Activated CD4-positive, alpha-beta T cell treated with anti-CD3 and anti-CD28 coated beads, Interleukin-2, amount 50 U/mL, for 1 hour (primary cell): ENCODE data around the gene TMEM87A.
"Not testable (repeated sequence)": the region's sequence is repeated elsewhere in the genome, so short reads cannot be mapped to it uniquely, and the experiment has no call there.

Experiments
- DNase-seq: peaks from one replicate; pipeline ENCODE4 v3.0.0-alpha.2; 2020

The TMEM87A gene

DNA sequence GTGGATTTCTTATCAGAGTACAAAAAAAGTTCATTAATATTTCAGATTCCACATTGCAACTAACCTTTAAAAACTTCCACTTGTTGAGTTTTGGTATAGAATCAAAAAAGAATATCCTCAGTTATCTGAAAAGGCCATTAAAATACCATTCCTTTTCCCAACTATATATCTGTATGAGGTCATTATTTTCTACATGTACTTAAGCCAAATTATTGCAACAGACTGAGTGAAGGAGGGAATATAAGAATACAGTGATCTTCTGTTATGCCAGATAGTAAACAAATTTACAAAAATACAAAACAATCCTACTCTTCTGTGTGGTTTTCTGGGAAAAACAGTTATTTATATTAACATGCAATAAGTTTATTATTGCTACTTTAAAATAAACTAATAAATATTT lies 5.9 kb downstream of the TMEM87A start:
- DNase-seq, result no peak

DNA sequence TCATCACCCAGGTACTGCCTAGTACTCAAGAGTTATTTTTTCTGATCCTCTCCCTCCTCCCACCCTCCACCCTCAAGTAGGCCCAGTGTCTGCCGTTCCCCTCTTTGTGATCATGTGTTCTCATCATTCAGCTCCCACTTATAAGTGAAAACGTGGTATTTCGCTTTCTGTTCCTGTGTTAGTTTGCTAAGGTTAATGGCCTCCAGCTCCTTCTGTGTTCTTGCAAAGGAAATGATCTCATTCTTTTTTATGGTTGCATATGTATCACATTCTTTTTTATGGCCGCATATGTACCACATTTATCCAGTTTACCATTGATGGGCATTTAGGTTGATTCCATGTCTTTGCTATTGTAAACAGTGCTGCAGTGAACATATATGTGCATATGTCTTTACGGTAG lies 8.4 kb downstream of the TMEM87A start:
- DNase-seq, result no peak

DNA sequence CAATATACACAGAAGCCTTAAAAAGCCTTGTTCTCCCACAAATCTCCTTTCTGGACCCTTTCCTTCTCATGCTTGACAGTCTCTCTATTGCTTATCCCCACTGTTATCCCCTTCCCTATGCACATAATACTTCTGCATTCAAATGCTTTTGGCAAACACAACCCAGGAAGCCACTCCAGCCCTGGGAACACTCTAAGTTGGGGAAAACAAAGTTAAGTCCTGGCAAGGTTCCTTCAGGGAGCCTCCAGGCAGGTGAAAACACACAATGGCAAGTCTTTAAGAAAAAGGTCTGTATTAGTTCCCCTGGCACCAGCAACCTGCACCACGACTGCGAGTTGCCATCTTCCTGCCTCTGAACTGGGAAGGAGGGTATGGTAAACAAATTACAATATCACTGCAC lies 19.9 kb downstream of the TMEM87A start:
- no peak for DNase-seq

DNA sequence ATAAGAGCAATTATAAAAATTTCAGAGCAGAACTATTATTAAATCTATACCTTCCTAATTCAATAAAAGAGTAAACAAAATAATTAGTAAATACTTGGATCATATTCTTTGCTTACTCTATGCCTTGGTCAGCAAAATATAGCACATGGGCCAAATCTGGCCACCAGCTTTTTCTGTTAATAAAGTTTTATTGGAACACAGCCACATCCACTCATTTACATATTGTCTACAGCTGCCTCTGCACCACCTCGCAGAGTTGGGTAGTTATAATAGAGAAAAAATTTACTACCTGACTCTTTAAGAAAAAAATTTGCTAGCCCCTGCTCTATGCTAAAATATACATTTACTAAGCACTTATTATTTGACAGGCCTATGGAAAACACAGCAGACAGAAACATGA lies 32.4 kb downstream of the TMEM87A start:
- no peak for DNase-seq

DNA sequence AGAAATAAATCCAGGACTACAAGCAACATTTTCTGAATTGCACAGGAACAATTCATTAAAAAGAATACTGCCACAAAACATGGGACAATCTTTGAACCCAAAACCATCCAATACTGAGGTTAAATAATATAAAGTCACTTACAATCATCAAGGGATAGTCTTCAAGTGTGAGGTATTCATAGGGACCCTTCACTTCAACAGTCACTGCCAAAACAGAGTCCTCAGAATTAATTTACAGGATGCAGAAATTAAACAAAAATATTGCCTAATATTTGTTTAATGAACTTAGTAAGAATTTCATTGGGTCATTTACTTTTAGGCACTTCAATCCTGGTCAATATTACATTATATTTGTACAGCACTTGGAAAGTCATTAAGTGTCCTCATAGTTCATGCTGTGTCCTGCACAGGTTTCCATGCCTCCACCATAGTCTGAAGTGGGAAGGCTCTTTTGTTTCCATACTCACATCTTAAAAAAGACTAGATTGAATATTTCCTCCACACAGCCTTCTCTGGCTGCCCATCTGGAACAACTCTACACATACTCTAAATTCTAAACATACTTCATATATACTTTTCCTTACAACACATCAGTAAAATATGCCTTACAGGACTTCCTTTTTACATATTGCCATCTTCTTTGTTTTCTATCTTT lies 33.6 kb downstream of the TMEM87A start:
- no peak for DNase-seq

DNA sequence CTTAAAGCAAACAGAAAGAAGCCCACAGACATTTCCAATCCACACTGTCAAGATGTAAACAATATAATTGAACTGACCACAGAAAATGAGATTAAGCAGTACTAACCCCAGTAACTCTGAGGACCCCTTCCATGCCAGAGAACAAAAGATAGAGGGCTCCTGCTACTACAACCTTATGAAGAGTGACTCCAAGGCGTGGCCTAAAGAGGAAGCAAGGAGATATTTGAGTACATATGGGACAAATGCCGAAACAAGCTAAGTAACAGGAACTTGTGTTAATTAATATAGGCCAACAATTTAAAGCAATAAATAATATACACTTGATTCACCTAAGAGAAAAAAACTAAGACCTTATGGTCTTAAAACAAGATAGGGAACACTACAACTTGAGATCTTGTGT lies 40.1 kb downstream of the TMEM87A start:
- no peak for DNase-seq

DNA sequence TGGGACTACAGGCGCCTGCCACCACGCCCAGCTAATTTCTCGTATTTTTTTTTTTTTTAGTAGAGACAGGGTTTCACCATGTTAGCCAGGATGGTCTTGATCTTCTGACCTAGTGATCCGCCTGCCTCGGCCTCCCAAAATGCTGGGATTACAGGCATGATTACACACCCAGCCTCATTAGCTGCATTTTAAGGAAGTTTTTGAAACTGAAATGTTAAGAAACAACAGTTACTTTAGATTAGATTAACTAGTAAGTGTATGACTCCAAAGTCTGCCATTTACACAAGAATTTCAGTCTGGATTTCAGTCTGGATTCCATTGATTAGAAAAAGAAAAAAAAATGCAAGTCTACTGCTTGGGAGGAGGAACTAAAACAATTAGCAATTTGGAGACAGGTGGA lies 40.6 kb downstream of the TMEM87A start:
- DNase-seq, result no peak

DNA sequence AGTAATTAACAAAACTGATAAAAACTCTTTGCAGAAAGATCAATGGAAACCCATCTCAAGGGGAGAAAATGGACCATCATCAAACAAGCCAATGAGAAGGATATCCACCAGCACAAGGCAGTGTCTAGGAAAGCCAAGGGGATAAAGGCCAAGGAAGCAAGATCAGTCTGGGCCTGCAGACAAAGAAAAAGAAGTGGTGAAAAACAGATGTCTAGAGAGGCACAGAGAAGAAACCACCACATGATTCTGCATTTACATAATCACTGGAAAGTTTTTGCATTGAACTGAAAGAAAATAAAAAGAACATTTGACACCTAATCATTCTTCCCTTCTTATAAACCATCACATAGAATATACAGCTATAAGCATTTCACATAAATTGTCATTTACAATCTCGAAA lies 42.1 kb downstream of the TMEM87A start:
- no peak for DNase-seq

DNA sequence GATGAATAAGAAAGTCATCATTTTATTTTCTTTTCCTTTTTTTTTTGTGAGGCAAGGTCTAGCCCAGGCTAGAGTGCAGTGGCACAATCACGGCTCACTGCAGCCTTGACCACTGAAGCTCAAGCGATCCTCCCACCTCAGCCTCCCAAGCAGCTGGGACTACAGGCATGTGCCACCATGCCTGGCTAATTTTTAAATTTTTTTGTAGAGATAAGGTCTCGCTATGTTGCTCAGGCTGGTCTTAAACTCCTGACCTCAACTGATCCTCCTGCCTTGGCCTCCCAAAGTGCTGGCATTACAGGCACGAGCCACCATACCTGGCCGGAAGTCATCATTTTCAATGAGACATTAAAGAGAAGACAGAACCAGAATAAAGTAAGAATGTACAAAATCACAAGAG lies 44.3 kb downstream of the TMEM87A start:
- not testable (repeated sequence) for DNase-seq

DNA sequence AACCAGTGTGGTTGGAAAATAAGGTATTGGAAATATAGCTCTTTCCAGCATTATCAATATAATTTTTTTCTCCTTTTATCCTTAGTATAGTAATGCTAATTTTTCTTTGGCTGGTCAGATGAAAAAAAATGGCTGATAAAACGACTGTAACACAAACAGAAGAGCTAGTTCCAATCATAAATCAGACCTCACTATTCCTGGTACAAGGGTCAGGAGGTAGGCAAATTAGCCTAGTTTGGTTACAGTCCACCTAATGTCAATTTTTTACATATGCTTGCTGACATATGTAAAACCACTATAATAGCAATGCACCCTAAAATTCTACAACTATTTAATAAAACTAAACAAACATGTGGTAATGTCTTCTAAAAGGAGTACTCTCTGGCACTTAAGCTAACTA lies 45.2 kb downstream of the TMEM87A start:
- DNase-seq, result no peak

DNA sequence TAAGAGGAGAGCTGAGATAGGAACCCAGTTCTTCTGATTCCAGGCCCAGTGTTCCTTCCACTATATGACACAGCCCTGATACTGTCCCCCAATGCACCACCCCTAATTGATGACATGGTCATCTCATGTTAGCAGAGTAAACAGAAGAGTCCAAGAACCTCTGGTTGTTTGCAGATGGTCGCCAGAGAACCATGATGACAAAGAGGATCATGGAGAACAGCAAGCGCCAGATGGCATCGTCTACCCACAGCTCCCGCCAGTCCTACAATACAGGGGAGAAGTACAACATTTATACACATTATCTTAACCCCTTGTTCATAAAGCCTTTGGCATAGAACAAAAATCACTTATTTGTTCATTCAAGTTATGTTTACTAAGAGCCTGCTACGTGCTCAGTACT lies 46.6 kb downstream of the TMEM87A start:
- DNase-seq, result no peak

DNA sequence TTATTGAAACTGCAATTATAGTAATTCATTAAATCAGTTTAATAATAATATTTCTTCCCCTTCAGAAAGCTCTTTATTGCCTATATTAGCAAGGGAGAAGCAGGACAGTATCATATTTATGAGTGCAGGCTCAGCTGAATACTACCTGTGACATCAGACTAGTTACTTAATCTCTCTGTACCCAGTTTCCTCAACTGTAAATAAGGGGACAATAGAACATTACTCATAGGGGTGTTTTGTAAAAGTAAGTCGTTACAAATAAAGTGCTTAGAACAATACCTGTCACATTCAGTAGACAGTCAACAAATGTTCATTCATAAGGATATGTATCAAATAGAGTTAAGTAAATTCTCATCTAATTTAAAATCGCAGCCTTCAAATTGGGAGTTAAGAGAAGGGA lies 53.0 kb downstream of the TMEM87A start:
- no peak for DNase-seq

DNA sequence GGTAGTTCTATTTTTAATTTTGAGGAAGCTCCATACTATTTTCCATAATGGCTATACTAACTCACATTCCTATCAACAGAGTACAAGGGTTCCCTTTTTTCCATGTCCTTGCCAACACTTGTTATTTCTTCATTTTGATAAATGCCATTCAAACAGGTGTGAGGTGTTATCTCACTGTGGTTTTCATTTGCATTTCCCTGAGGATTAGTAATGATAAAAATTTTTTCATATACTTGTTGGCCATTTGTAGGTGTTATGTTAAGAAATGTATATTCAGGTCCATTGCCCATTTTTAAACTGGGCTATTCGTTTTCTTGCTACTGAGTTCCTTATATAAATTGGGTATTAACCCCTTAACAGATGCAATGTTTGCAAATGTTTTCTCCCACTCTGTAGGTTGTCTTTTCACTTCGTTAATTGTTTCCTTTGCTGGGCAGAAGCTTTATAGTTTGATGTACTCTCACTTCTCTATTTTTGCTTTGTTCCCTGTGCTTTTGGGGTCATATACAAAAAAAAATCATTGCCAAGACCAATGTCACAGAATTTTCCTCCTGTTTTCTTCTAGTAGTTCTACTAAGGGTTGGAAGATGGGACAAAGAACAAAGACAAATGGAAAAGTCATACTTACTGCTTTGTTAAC lies 54.2 kb downstream of the TMEM87A start:
- DNase-seq, result no peak

DNA sequence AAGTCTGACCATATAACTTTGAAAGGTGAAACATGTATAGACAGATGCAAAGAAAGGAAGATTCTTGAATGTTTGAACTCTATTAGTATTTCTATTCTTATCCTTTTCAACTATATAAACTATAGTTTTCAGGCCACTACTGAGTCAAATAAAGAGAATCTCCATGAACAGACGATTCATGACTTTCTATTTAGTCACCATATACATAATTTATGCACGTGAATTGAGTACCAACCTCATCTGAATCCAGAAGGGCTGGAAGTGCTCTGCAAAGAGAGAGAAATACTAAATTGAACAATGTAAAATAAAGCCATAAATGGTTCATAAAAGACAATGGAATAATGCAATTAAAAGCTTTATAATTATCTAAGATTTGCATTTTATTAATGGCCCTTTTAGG lies 55.7 kb downstream of the TMEM87A start:
- DNase-seq, result no peak

DNA sequence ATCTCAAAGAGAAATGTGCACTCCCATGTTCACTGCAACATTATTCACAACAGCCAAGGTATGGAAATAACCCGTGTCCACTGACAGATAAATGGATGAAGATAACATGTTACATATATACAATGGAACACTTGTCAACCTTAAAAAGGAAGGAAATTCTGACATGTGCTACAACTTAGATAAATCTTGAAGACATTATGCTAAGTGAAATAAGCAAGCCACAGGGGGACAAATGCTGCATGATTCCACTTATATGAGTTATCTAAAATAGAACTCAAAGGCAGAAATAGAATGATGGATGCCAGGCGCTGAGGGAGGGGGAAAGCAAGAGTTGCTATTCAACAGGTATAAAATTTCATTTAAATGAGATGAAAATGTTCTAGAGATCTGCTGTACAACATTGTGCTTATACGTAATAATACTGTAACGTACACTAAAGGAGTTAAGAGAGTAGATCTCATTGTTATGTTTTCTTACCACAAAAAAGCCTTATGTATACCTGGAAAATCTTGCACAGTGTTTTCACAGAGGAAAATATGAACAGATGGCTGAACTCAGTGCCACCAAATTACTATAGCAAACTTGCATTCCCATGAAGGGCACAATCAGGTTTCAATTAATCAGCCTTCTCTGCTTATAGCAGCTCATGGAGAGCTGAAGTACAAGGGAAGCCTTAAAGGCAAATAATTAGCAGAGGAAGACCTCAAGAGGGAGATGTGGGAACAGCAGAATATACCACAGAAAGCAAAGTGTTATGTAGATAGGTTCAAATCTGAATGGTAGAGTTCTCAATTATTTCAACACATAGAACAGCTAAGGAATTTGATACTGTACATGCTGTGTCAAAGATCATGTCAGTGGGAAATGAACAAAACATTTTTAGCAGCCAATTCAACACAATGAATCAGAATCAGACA lies 57.1 kb downstream of the TMEM87A start:
- DNase-seq, result no peak

DNA sequence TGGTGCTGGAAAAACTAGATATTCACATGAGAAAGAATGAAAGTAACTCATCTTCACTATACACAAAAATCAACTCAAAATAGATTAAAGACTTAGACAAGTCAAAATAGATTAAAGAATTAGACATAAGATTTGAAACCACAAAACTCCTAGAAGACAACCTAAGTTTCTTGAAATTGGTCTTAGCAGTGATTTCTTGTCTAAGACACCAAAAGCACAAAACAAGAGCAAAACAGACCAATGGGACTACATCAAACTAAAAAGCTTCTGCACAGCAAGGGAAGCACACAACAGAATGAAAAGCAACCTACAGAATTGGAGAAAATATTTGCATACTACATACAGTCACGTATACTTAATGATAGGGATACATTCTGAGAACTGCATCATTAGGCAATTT lies 58.6 kb downstream of the TMEM87A start:
- DNase-seq, result no peak

DNA sequence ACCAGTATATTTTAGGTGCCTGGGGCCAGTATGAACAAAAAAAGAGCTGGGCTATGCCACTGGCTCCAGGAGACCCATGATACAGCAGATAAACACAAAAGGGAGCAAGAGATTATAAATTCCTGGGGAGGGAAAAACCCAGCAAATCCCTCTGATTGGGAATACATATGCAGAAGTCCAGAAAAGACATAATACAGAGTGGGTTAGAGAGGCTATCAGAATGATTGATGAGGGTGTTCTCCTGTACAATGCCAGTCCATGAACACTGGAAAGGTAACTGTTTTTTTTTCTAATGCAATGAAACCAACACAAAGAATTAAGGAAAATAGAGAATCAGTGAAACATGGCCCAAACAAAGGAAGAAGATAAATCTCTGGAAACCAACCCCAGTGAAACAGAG lies 59.7 kb downstream of the TMEM87A start:
- no peak for DNase-seq

DNA sequence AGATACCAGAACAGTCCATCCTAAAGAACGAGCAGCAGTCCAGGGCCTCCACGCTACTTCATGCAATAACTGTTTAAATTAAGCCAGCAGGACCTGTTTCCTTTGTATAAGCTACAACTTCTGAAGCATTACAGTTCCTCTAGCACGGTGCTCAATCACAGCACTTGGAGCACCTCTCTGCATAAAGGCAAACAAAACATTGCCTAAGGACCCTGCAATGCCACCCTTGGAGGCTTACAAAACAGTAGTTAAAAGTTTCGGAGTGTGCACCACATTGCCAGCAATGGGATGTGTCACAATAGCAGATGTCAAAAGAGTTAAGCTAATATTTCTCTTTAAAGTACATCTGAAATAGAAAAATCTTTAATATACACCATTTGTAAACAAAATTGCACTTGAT lies 62.5 kb downstream of the TMEM87A start:
- no peak for DNase-seq

DNA sequence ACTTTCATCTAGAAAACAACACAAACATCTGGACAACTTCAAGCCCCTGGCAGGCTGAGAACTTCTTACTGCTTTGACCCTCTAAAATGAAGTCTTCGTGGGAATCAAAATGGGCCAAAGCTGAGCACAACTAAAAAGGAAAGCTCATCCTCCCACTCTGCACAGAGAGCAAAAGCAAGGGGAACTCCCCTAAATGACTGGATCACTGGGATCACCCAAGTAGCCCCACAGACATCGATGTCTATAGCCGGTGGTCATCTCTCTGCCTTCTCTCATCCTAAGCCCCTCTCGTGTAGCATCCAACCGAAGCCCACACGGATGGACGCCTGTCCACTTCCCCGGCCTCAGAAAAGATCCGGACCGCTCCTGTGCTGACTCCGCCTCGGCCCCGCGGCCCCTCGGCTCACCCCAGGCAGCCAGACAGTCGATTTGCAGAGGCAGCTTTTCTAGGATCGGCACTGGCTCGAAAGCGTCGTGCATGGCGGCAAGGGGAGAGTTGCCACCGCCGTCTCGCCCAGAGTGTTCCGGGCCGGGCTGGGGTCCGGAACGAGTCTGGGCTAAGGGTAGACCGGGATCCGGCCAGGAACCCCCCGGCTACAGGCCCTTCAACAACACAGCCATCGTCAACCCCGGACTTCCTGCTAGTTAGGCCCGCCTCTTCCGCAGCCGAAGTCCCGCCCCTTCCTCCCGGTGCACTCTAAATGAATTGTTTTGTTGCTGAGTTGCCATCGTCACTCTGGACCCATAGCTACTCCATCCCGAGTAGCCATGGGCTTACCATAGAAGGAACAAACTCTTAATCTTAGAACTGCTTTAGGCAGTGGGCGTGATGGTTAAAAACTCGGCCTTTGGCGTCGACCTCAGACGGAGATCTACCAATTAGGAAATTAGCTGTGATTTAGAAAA lies 65.3 kb downstream of the TMEM87A start, which contains the start of gene VPS39:
TSS of gene VPS39 (minus strand) at position 631 of the 906 bp plus-strand sequence. CDS start at position 480, 151 bp downstream.
- peak; percentile 77 for DNase-seq

DNA sequence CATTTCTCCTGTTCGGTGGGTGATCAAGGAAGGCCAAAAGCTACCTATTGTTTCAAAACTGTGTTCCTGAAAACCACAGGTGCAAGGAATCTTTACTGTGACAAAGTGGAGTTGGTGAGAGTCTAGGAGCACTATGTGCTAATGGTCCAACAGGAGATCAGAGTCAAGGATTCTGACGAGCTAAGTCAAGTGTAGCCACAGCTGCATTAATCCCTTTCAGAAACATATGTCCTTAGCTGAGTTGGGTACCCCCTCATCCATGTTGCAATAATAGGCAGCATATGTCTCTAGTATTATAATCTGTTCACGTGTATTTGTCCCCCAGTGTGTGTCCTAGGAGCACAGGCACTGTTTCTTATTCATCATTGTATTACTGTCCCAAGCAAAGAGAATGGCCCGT lies 66.8 kb downstream of the TMEM87A start:
- DNase-seq, result no peak

DNA sequence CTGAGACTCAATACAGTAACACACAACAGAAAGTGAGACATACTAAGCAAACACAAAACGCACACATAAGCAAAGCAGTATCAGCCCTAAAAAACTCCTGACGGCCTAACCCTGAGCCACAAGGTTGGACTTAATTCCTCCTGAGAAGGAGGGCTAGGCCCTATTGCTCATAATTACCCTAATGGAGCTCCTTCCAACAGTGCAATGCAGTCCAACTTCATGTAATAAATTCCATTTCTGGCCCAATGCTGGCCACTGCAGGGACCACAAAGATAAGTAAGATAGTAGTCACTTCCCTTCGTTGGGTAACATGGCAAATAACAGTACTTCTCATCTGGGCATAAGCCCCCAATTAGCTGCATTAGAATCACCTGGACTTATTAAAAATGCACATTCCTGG lies 69.3 kb downstream of the TMEM87A start:
- DNase-seq, result no peak

DNA sequence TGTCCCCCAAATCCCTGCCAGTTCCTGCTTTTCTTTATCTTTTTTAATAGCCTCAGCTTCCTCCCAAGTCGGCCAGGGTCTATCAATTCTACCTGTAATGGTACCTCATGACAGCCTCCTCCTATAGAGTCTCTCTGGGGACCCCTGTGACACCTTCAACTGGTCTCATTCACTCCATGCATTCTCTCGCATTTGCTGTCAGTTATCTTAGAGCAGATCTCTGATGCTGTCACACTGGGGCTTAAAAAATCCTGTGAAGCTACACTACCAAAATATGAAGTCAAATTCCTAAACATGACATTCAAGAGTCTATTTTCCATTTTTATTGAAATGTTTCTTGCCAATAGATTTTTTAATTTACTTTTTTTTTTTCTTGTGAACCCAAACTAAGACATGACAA lies 70.6 kb downstream of the TMEM87A start:
- DNase-seq, result no peak

DNA sequence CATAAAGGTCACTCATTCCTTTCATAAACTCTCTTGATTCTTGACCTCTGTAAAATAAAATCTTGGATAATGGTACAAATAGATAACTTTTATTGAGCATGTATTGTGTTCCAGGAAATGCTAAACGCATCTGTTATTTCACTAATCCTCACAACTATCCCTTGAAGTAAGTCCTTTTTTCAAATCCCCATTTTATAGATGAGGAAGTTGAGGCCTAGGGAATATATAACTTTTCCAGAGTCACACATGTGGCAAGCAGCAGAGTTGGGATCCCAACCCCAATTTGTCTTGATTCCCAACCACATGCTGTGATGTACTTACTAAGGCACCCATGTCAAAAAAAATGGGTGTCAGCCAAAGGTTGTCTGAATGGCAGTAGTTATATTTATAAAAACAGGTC lies 71.4 kb downstream of the TMEM87A start:
- no peak for DNase-seq
